HepG2 (cell line): Measurements from ENCODE around the gene FGD3. TPM values are rescaled to one million over a fixed set of nuclear protein-coding genes. Genes with fewer than 3 reads are reported as not detected.

ENCODE experiments used
- CREM ChIP-seq, 2 experiments: sonication (generic) in 1 of 2; formaldehyde crosslinking in 1 of 2; IDR thresholded peaks; 2 replicates each; pipeline versions ENCODE4 v1.4.0 to v1.6.1; 2016 to 2020; ENCODE audit warnings: antibody characterized with exemption in 1 of 2, mild to moderate bottlenecking in 1 of 2, missing genetic modification reagents in 1 of 2
- ESRRA ChIP-seq: sonication (generic); formaldehyde crosslinking; IDR thresholded peaks from 2 replicates; pipeline ENCODE4 v1.5.1; 2020; ENCODE audit warnings: mild to moderate bottlenecking, low read depth, missing genetic modification reagents
- GATAD1 ChIP-seq: IDR thresholded peaks from 2 replicates; pipeline ENCODE4 v1.6.1; 2016; ENCODE audit warnings: missing genetic modification reagents, missing compliant biosample characterization
- GFI1 ChIP-seq: sonication (generic); formaldehyde crosslinking; IDR thresholded peaks from 2 replicates; pipeline ENCODE4 v1.5.0; 2020; ENCODE audit warnings: missing genetic modification reagents, mild to moderate bottlenecking, borderline replicate concordance
- GRHL1 ChIP-seq: sonication (generic); formaldehyde crosslinking; conservative IDR thresholded peaks from 2 replicates; pipeline ENCODE4 v1.8.0; 2022; ENCODE audit warnings: missing genetic modification reagents
- KDM3A ChIP-seq: IDR thresholded peaks from 2 replicates; pipeline ENCODE4 v1.6.1; 2018; ENCODE audit warnings: low read depth, missing compliant biosample characterization
- KLF12 ChIP-seq: sonication (generic); formaldehyde crosslinking; IDR thresholded peaks from 2 replicates; pipeline ENCODE4 v1.4.0; 2020; ENCODE audit warnings: missing genetic modification reagents, borderline replicate concordance
- LBX2 ChIP-seq: sonication (generic); formaldehyde crosslinking; IDR thresholded peaks from 2 replicates; pipeline ENCODE4 v1.5.0; 2020; ENCODE audit warnings: missing genetic modification reagents, mild to moderate bottlenecking, borderline replicate concordance
- MAX ChIP-seq: IDR thresholded peaks from 2 replicates; pipeline ENCODE4 v1.6.1; 2012; ENCODE audit warnings: inconsistent platforms
- PITX1 ChIP-seq: sonication (generic); formaldehyde crosslinking; IDR thresholded peaks from 2 replicates; pipeline ENCODE4 v1.5.1; 2020; ENCODE audit warnings: mild to moderate bottlenecking, missing genetic modification reagents
- POLR2A ChIP-seq, 2 experiments: IDR thresholded peaks; 2 replicates each; pipeline ENCODE4 v1.6.1; 2011; ENCODE audit warnings: low read depth in 2 of 2, low read length in 2 of 2, mild to moderate bottlenecking in 1 of 2, moderate library complexity in 1 of 2; ENCODE audit not compliant: insufficient read depth in 1 of 2
- RARA ChIP-seq: IDR thresholded peaks from 2 replicates; pipeline ENCODE4 v1.6.1; 2016; ENCODE audit warnings: missing genetic modification reagents, missing compliant biosample characterization
- SYNCRIP ChIP-seq: fragments of 200-400 bp; formaldehyde crosslinking; IDR thresholded peaks from 2 replicates; pipeline ENCODE4 v1.6.1; 2018; ENCODE audit warnings: mild to moderate bottlenecking, low read depth, low read length; ENCODE audit not compliant: insufficient read depth
- ZHX1 ChIP-seq: sonication (generic); formaldehyde crosslinking; IDR thresholded peaks from 2 replicates; pipeline ENCODE4 v1.8.1; 2022; ENCODE audit warnings: low read depth, mild to moderate bottlenecking, missing genetic modification reagents
- ZNF138 ChIP-seq: sonication (generic); formaldehyde crosslinking; IDR thresholded peaks from 2 replicates; pipeline ENCODE4 v1.5.0; 2020; ENCODE audit warnings: mild to moderate bottlenecking, low read depth, missing genetic modification reagents
- ZNF234 ChIP-seq: sonication (generic); formaldehyde crosslinking; conservative IDR thresholded peaks from 2 replicates; pipeline ENCODE4 v1.5.1; 2020; ENCODE audit warnings: mild to moderate bottlenecking, missing genetic modification reagents
- ZNF432 ChIP-seq: sonication (generic); formaldehyde crosslinking; IDR thresholded peaks from 2 replicates; pipeline ENCODE4 v1.5.0; 2020; ENCODE audit warnings: missing genetic modification reagents, mild to moderate bottlenecking, borderline replicate concordance
- ZNF605 ChIP-seq: sonication (generic); formaldehyde crosslinking; IDR thresholded peaks from 2 replicates; pipeline ENCODE4 v1.8.0; 2022; ENCODE audit warnings: mild to moderate bottlenecking, missing genetic modification reagents
- ZNF773 ChIP-seq: sonication (generic); formaldehyde crosslinking; IDR thresholded peaks from 2 replicates; pipeline ENCODE4 v1.4.0; 2020; ENCODE audit warnings: missing genetic modification reagents, borderline replicate concordance
- ZNF800 ChIP-seq: sonication (generic); formaldehyde crosslinking; IDR thresholded peaks from 2 replicates; pipeline ENCODE4 v1.4.0; 2020; ENCODE audit warnings: missing genetic modification reagents
- polyA plus RNA-seq, 8 experiments: library from polyadenylated mRNA; depleted of rRNA in 3 of 8; stranded (reverse) in 7 of 8; unstranded in 1 of 8; fragments of >200 nt; fragmentation: Illumina TruSeq in 4 of 8; extraction: Trizol in 4 of 8; gene quantifications; 2 replicates each; pipeline versions ENCODE4 v1.2.1 to v1.2.3, GENCODE V29; 2011 to 2016; ENCODE audit warnings: low read depth in 4 of 8, missing spikeins in 1 of 8, mixed read lengths in 1 of 8; ENCODE audit not compliant: insufficient read depth in 1 of 8
- total RNA-seq, 5 experiments: library from RNA; depleted of rRNA; stranded (reverse); fragments of >200 nt; fragmentation: Illumina TruSeq; extraction: Trizol; gene quantifications; 2 replicates each; pipeline ENCODE4 v1.2.3, GENCODE V29; 2016; ENCODE audit warnings: low read depth in 1 of 5
- TF ChIP-seq, protein P1 (sequence below), 2 experiments: sonication (generic) in 1 of 2; formaldehyde crosslinking in 1 of 2; IDR thresholded peaks; 2 replicates each; pipeline versions ENCODE4 v1.5.1 to v1.6.1; 2011 to 2020; ENCODE audit warnings: borderline replicate concordance in 1 of 2, low read depth in 1 of 2, low read length in 1 of 2, mild to moderate bottlenecking in 1 of 2, missing genetic modification reagents in 1 of 2, moderate library complexity in 1 of 2

Gene FGD3
- total and polyA plus RNA-seq, 2 of the 13 experiments (the other 11 are each of a cell fraction or from before 2014, with no cell fraction given) = 0.53 to 1.1 TPM

DNA sequence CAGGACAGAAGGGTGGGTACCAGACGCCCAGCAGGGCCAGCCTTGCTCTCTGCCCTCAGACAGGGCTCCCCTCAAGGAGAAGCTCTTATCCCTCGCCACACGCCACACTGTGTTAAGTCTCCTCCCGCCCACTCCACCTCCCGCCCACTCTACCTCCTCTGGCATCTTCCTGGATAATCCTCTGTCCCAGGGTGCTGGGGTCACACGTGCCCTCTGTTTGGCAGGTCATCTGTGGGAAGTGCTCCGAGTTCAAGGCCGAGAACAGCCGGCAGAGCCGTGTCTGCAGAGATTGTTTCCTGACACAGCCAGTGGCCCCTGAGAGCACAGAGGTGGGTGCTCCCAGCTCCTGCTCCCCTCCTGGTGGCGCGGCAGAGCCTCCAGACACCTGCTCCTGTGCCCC, 85.2 kb downstream of the FGD3 start (continued):
- TF ChIP-seq, protein P1, sequence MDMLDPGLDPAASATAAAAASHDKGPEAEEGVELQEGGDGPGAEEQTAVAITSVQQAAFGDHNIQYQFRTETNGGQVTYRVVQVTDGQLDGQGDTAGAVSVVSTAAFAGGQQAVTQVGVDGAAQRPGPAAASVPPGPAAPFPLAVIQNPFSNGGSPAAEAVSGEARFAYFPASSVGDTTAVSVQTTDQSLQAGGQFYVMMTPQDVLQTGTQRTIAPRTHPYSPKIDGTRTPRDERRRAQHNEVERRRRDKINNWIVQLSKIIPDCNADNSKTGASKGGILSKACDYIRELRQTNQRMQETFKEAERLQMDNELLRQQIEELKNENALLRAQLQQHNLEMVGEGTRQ (IDR thresholded peaks at IDR 0.05; ENCODE audit: low read depth, low read length) = no peak
- TF ChIP-seq, protein P1 (CRISPR knock-in tag; IDR thresholded peaks at IDR 0.05; ENCODE audit: borderline replicate concordance) = no peak
- TF ChIP-seq GRHL1 (CRISPR knock-in tag) (no peak), PITX1 (0 out of 2 replicates have a peak, but pooled peaks have one; percentile 38), ZNF773 (CRISPR knock-in tag) (no peak), LBX2 (CRISPR knock-in tag) (no peak), MAX (no peak), SYNCRIP (no peak), ESRRA (no peak), KDM3A (CRISPR knock-in tag) (no peak), GFI1 (CRISPR knock-in tag) (peak; percentile 80; the same call in 1 of the 2 replicates), RARA (peak; percentile 83), ZNF800 (CRISPR knock-in tag) (no peak), ZHX1 (CRISPR knock-in tag) (no peak), ZNF234 (no peak), ZNF605 (CRISPR knock-in tag) (no peak), KLF12 (CRISPR knock-in tag) (no peak), ZNF432 (CRISPR knock-in tag) (no peak), POLR2A (IDR thresholded peaks at IDR 0.05; ENCODE audit: insufficient read depth in 1 of 2, low read depth in 2 of 2, low read length in 2 of 2) (no peak), ZNF138 (no peak), CREM (IDR thresholded peaks at IDR 0.05) (no peak), CREM (CRISPR knock-in tag; IDR thresholded peaks at IDR 0.05) (no peak), GATAD1 (CRISPR knock-in tag) (no peak)
